H1 (cell line): ENCODE results near the gene KCNMB1. TPM values are rescaled to one million over a fixed set of nuclear protein-coding genes. Genes with fewer than 3 reads are reported as not detected.

Experiments
- CTCF ChIA-PET: fragments of 300-600 bp; sonication (Branson Sonifier 250); formaldehyde crosslinking; loops from one replicate; lab custom pipeline; 2021; ENCODE audit not compliant: partially characterized antibody; lab: Charles Lee
- POLR2A ChIA-PET: fragments of 300-600 bp; sonication (Branson Sonifier 250); formaldehyde crosslinking; loops from one replicate; lab custom pipeline; 2021; ENCODE audit warnings: inconsistent platforms; ENCODE audit not compliant: partially characterized antibody; lab: Charles Lee
- DNase-seq, 2 experiments: peaks; one replicate each; pipeline versions ENCODE4 v3.0.0 to v3.0.0-alpha.2; 2010 to 2022; ENCODE audit warnings: low spot score in 2 of 2, low read depth in 1 of 2, mixed read lengths in 1 of 2
- FAIRE-seq: peaks from 2 replicates; lab custom pipeline; 2011; peaks lifted over from hg19 to GRCh38; lab: Jason Lieb, UNC
- H2AFZ ChIP-seq: 2 replicates; pipeline ENCODE4 v1.8.1; 2012; ENCODE audit warnings: low read length, inconsistent platforms
- H2AK5ac ChIP-seq: 2 replicates; pipeline ENCODE4 v1.6.1; 2013; ENCODE audit warnings: low read depth, low read length
- H2BK120ac ChIP-seq: replicated peaks from 2 replicates; pipeline ENCODE3; 2013; ENCODE audit warnings: low read depth, low read length, inconsistent platforms
- H2BK12ac ChIP-seq: 2 replicates; pipeline ENCODE4 v1.6.1; 2013; ENCODE audit warnings: low read depth, low read length
- H2BK15ac ChIP-seq: 2 replicates; pipeline ENCODE4 v1.6.1; 2013; ENCODE audit warnings: low read length
- H2BK20ac ChIP-seq: 2 replicates; pipeline ENCODE4 v1.6.1; 2013; ENCODE audit warnings: low read length
- H2BK5ac ChIP-seq: 2 replicates; pipeline ENCODE4 v1.6.1; 2013; ENCODE audit warnings: low read depth, low read length
- H3K14ac ChIP-seq: 2 replicates; pipeline ENCODE4 v1.6.1; 2013; ENCODE audit warnings: inconsistent platforms; ENCODE audit not compliant: insufficient read length
- H3K18ac ChIP-seq: 2 replicates; pipeline ENCODE4 v1.6.1; 2013; ENCODE audit warnings: low read length; ENCODE audit errors: extremely low read depth
- H3K23ac ChIP-seq: 2 replicates; pipeline ENCODE4 v1.6.1; 2013; ENCODE audit warnings: inconsistent platforms; ENCODE audit not compliant: insufficient read length
- H3K23me2 ChIP-seq: 2 replicates; pipeline ENCODE4 v1.6.1; 2013; ENCODE audit warnings: low read depth, low read length
- H3K27ac ChIP-seq: 2 replicates; pipeline ENCODE4 v1.6.1; 2011; ENCODE audit warnings: low read depth, low read length, inconsistent platforms
- H3K27me3 ChIP-seq, 4 experiments: replicated peaks in 1 of 4; 1 replicate in 1 of 4; 2 replicates in 3 of 4; pipeline versions ENCODE4 v1.6.1 to v1.8.1; 2011 to 2013; ENCODE audit warnings: low read length in 3 of 4, mild to moderate bottlenecking in 3 of 4, inconsistent platforms in 2 of 4, mixed read lengths in 2 of 4, moderate library complexity in 1 of 4; ENCODE audit not compliant: control insufficient read depth in 3 of 4, insufficient read depth in 3 of 4; ENCODE audit errors: extremely low read depth in 1 of 4
- H3K36me3 ChIP-seq, 4 experiments: 2 replicates each; pipeline versions ENCODE4 v1.6.1 to v1.8.1; 2011 to 2013; ENCODE audit warnings: mild to moderate bottlenecking in 4 of 4, low read length in 3 of 4, moderate library complexity in 2 of 4, control low read depth in 1 of 4, inconsistent platforms in 1 of 4; ENCODE audit not compliant: insufficient read depth in 4 of 4, control insufficient read depth in 2 of 4
- H3K4ac ChIP-seq: replicated peaks from 2 replicates; pipeline ENCODE3; 2013; ENCODE audit warnings: low read length, low read depth, mixed read lengths, inconsistent platforms; ENCODE audit not compliant: insufficient read length
- H3K4me1 ChIP-seq, 4 experiments: replicated peaks in 1 of 4; 1 replicate in 1 of 4; 2 replicates in 3 of 4; pipeline versions ENCODE4 v1.6.1 to v1.8.1; 2011 to 2013; ENCODE audit warnings: low read length in 3 of 4, inconsistent platforms in 2 of 4, mixed read lengths in 1 of 4; ENCODE audit not compliant: insufficient read depth in 4 of 4, control insufficient read depth in 3 of 4
- H3K4me2 ChIP-seq, 2 experiments: 2 replicates each; pipeline versions ENCODE4 v1.6.1 to v1.8.1; 2011 to 2013; ENCODE audit warnings: low read depth in 2 of 2, low read length in 2 of 2, control low read depth in 1 of 2, inconsistent platforms in 1 of 2, mild to moderate bottlenecking in 1 of 2; ENCODE audit not compliant: insufficient read depth in 1 of 2
- H3K4me3 ChIP-seq, 4 experiments: fragments of 200-600, 300-600 bp in 1 of 4; sonication (generic), shearing (Covaris generic), sonication (Bioruptor Twin) in 1 of 4; 2 replicates each; pipeline versions ENCODE4 v1.5.1 to v1.8.1; 2011 to 2016; ENCODE audit warnings: low read length in 4 of 4, low read depth in 3 of 4, control low read depth in 2 of 4, inconsistent platforms in 2 of 4, mild to moderate bottlenecking in 2 of 4, mixed read lengths in 1 of 4, moderate library complexity in 1 of 4; ENCODE audit not compliant: insufficient read depth in 2 of 4; ENCODE audit errors: extremely low read depth in 1 of 4
- H3K56ac ChIP-seq: replicated peaks from 2 replicates; pipeline ENCODE3; 2013; ENCODE audit warnings: low read depth, mild to moderate bottlenecking, mixed read lengths, low read length, inconsistent platforms; ENCODE audit not compliant: insufficient read length
- H3K79me1 ChIP-seq: 2 replicates; pipeline ENCODE4 v1.6.1; 2013; ENCODE audit warnings: low read depth, low read length, control low read depth
- H3K79me2 ChIP-seq, 2 experiments: 2 replicates each; pipeline versions ENCODE4 v1.6.1 to v1.8.1; 2012 to 2013; ENCODE audit warnings: low read length in 2 of 2, mild to moderate bottlenecking in 2 of 2, inconsistent platforms in 1 of 2; ENCODE audit not compliant: insufficient read depth in 2 of 2, control insufficient read depth in 1 of 2
- H3K9ac ChIP-seq, 4 experiments: replicated peaks in 1 of 4; 1 replicate in 1 of 4; 2 replicates in 3 of 4; pipeline versions ENCODE4 v1.6.1 to v1.8.1; 2011 to 2013; ENCODE audit warnings: low read depth in 3 of 4, low read length in 3 of 4, control low read depth in 2 of 4, mild to moderate bottlenecking in 2 of 4, moderate library complexity in 2 of 4, inconsistent platforms in 1 of 4; ENCODE audit errors: extremely low read depth in 1 of 4
- H3K9me3 ChIP-seq, 2 experiments: 2 replicates each; pipeline versions ENCODE4 v1.6.1 to v1.8.1; 2012 to 2013; ENCODE audit warnings: mild to moderate bottlenecking in 2 of 2, moderate library complexity in 2 of 2, control low read depth in 1 of 2, inconsistent platforms in 1 of 2, low read depth in 1 of 2, low read length in 1 of 2, mixed read lengths in 1 of 2; ENCODE audit not compliant: insufficient read depth in 2 of 2
- H4K20me1 ChIP-seq, 2 experiments: replicated peaks in 1 of 2; 2 replicates each; pipeline versions ENCODE3 to v1.8.1; 2011 to 2013; ENCODE audit warnings: inconsistent platforms in 2 of 2, low read length in 2 of 2, mild to moderate bottlenecking in 1 of 2; ENCODE audit not compliant: insufficient read depth in 2 of 2, control insufficient read depth in 1 of 2
- H4K5ac ChIP-seq: 2 replicates; pipeline ENCODE4 v1.6.1; 2013; ENCODE audit warnings: low read length, low read depth, mixed read lengths, inconsistent platforms; ENCODE audit not compliant: insufficient read length
- H4K8ac ChIP-seq: 2 replicates; pipeline ENCODE4 v1.8.0; 2013; ENCODE audit warnings: mild to moderate bottlenecking, moderate library complexity, low read length, inconsistent platforms; ENCODE audit not compliant: insufficient read depth; ENCODE audit errors: extremely low read depth
- H4K91ac ChIP-seq: replicated peaks from 2 replicates; pipeline ENCODE3; 2013; ENCODE audit warnings: low read length, mixed read lengths, inconsistent platforms; ENCODE audit not compliant: insufficient read length
- MAFK ChIP-seq: IDR thresholded peaks from 2 replicates; pipeline ENCODE4 v1.6.1; 2012; ENCODE audit warnings: low read depth, mild to moderate bottlenecking, improper control_type of control experiment, low read length
- WGBS, 2 experiments: shearing (Covaris generic) in 1 of 2; methylation state at CpG; one replicate each; pipeline versions ENCODE4 v1.1.6 to v1.1.7; 2013 to 2015; ENCODE audit warnings: low lambda C conversion rate in 2 of 2, mixed read lengths in 2 of 2, inconsistent platforms in 1 of 2, low coverage in 1 of 2, missing lambda C conversion rate in 1 of 2; ENCODE audit not compliant: insufficient replicate concordance in 2 of 2, insufficient coverage in 1 of 2, insufficient read length in 1 of 2; ENCODE audit errors: extremely low coverage in 1 of 2, missing lambda C conversion rate in 1 of 2; 5-methylcytosine and 5-hydroxymethylcytosine counted together
- polyA plus RNA-seq, 7 experiments: library from polyadenylated mRNA; depleted of rRNA in 3 of 7; stranded (reverse) in 5 of 7; unstranded in 2 of 7; fragments of >200 nt in 5 of 7; fragments of 200-250 nt in 2 of 7; gene quantifications; 1 replicate in 5 of 7; 2 replicates in 1 of 7; 4 replicates in 1 of 7; pipeline versions ENCODE4 v1.2.1 to v1.2.3, GENCODE V29; 2011 to 2013; ENCODE audit warnings: missing spikeins in 2 of 7, mixed read lengths in 2 of 7
- total RNA-seq: library from RNA; stranded (reverse); fragmentation: NEBNext Ultra II Directional; extraction: Animal tissue kit (Norgen Biotek cat#: 25700); gene quantifications from 2 replicates; pipeline ENCODE4 v1.2.1, GENCODE V29; 2021
- TF ChIP-seq, protein P1 (sequence below): IDR thresholded peaks from 2 replicates; pipeline ENCODE4 v1.6.1; 2012; ENCODE audit warnings: inconsistent platforms
- TF ChIP-seq, protein P2 (sequence below): IDR thresholded peaks from 2 replicates; pipeline ENCODE4 v1.6.1; 2012; ENCODE audit warnings: inconsistent platforms

KCNMB1 gene
- total and polyA plus RNA-seq, 2 of the 8 experiments (the other 6 are each of a cell fraction or from before 2014, with no cell fraction given): 0.08 to 0.19 TPM

DNA sequence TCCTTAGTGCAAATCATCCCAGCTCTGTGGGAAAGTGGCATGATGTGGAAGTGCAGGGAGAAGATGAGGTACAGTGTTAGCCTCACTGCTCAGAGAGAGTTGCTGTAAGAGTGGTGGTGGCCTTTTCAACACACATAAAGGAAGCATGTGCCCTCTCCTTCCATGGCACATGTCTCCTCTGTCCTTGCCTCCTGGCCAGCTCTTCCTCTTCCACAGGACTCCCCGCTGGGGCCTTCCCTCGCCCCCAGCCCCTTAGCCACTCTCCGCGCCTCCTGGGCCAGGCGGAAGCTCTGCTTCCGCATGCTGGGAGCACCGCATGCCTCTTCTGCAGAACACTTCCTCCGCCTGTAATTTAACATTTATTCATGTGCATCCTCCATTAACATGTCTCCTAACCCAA lies 4.8 kb upstream of the KCNMB1 start:
- no peak overlapping the region for H3K23ac ChIP-seq
- H3K4me1 ChIP-seq: peaks cover 10 to 36% (median 24%) of the 10 kb centered on the region in 4 experiments
- peak overlapping the region; percentile 72; the same call in 1 of the 2 replicates for H2BK5ac ChIP-seq
- H4K20me1 ChIP-seq: no peaks in the 10 kb centered on the region
- TF ChIP-seq, protein P1, sequence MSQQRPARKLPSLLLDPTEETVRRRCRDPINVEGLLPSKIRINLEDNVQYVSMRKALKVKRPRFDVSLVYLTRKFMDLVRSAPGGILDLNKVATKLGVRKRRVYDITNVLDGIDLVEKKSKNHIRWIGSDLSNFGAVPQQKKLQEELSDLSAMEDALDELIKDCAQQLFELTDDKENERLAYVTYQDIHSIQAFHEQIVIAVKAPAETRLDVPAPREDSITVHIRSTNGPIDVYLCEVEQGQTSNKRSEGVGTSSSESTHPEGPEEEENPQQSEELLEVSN: peak; percentile 30; the same call in 1 of the 2 replicates
- TF ChIP-seq, protein P2, sequence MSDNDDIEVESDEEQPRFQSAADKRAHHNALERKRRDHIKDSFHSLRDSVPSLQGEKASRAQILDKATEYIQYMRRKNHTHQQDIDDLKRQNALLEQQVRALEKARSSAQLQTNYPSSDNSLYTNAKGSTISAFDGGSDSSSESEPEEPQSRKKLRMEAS: peak; percentile 57
- TF ChIP-seq MAFK: no peak
- TF ChIP-seq, all 59 proteins: peak for 2
- no peaks in the 10 kb centered on the region for H3K36me3 ChIP-seq
- peak overlapping the region; percentile 97 for H2BK20ac ChIP-seq
- no peaks in the 10 kb centered on the region for H3K9me3 ChIP-seq
- no peak overlapping the region for H4K5ac ChIP-seq
- H3K23me2 ChIP-seq: no peaks in the 10 kb centered on the region
- no peak overlapping the region for H4K8ac ChIP-seq
- H3K4me3 ChIP-seq: no peak overlapping the region
- H3K4ac ChIP-seq: no peak overlapping the region
- 46% methylated on average over 8 of the region's 8 CpGs; no CpG with 5 or more reads in 1 of the 2 experiments for WGBS, 2 experiments
- no peak overlapping the region for H2BK120ac ChIP-seq
- H3K9ac ChIP-seq: no peak overlapping the region
- H3K27ac ChIP-seq: no peak overlapping the region
- H3K18ac ChIP-seq: no peak overlapping the region
- no peak overlapping the region for H3K4me2 ChIP-seq
- POLR2A ChIA-PET: interaction anchor here (1.1 kb wide), 1 partner anchor 10 kb away, joined by 3 read pairs; no protein-coding TSS in a partner anchor
- H2AK5ac ChIP-seq: peak overlapping the region; percentile 43; the same call in 1 of the 2 replicates
- H2BK15ac ChIP-seq: no peak overlapping the region
- DNase-seq (no peak), FAIRE-seq (no peak)
- no peaks in the 10 kb centered on the region for H3K79me1 ChIP-seq
- H2AFZ ChIP-seq: no peak overlapping the region
- H3K56ac ChIP-seq: no peak overlapping the region
- no peaks in the 10 kb centered on the region for H3K79me2 ChIP-seq
- CTCF ChIA-PET: interaction anchor here (0.9 to 3.0 kb wide), 4 partner anchors 11 to 100 kb away, joined by 3 to 17 read pairs (median 4); no protein-coding TSS in a partner anchor
- H2BK12ac ChIP-seq: peak overlapping the region; percentile 97; the same call in 1 of the 2 replicates
- H3K14ac ChIP-seq: no peak overlapping the region
- H3K27me3 ChIP-seq: no peaks in the 10 kb centered on the region
- peak overlapping the region; percentile 88 for H4K91ac ChIP-seq
